Endothelial cell of umbilical vein (primary cell): ENCODE measurements around the gene TRAP1. TPM values are rescaled to one million over a fixed set of nuclear protein-coding genes. Genes with fewer than 3 reads are reported as not detected.

Source experiments
- BruUV-seq: library from RNA; stranded (reverse); fragments of 400-500 nt; replicated peaks from 2 replicates; lab custom pipeline; 2021; lab: Mats Ljungman, UMichigan
- CTCF ChIA-PET: fragments of 300-600, 350-600 bp; sonication (Branson Sonifier 250); formaldehyde crosslinking; loops from one replicate; lab custom pipeline; 2021; ENCODE audit warnings: antibody characterized with exemption, inconsistent platforms; lab: Charles Lee
- POLR2A ChIA-PET: fragments of 300-600, 350-600 bp; sonication (Branson Sonifier 250); formaldehyde crosslinking; loops from one replicate; lab custom pipeline; 2021; ENCODE audit warnings: antibody characterized with exemption, inconsistent platforms; lab: Charles Lee
- DNase-seq: peaks from one replicate; pipeline ENCODE4 v3.0.0-alpha.2; 2011; ENCODE audit warnings: low read depth, low spot score
- FAIRE-seq: peaks from 2 replicates; lab custom pipeline; 2011; peaks lifted over from hg19 to GRCh38; lab: Jason Lieb, UNC
- H2AFZ ChIP-seq: 2 replicates; pipeline ENCODE4 v1.6.0; 2012; ENCODE audit warnings: low read depth, low read length, control low read depth, inconsistent platforms
- H3K27ac ChIP-seq: 2 replicates; pipeline ENCODE4 v1.5.1; 2011; ENCODE audit warnings: low read depth, mild to moderate bottlenecking, control low read depth, low read length, moderate library complexity; ENCODE audit not compliant: insufficient read depth
- H3K27me3 ChIP-seq, 2 experiments: 2 replicates each; pipeline versions ENCODE4 v1.6.0 to v1.6.1; 2011; ENCODE audit warnings: low read length in 2 of 2, mixed read lengths in 1 of 2; ENCODE audit not compliant: control insufficient read depth in 2 of 2, insufficient read depth in 2 of 2
- H3K36me3 ChIP-seq, 2 experiments: 2 replicates in 1 of 2; 3 replicates in 1 of 2; pipeline ENCODE4 v1.5.1; 2011; ENCODE audit warnings: low read length in 2 of 2, mild to moderate bottlenecking in 1 of 2, moderate library complexity in 1 of 2; ENCODE audit not compliant: control insufficient read depth in 2 of 2, insufficient read depth in 2 of 2; ENCODE audit errors: extremely low read depth in 1 of 2
- H3K4me1 ChIP-seq: 3 replicates; pipeline ENCODE4 v1.5.1; 2011; ENCODE audit warnings: mild to moderate bottlenecking, low read length; ENCODE audit not compliant: control insufficient read depth, insufficient read depth; ENCODE audit errors: extremely low read depth
- H3K4me2 ChIP-seq: 2 replicates; pipeline ENCODE4 v1.6.1; 2011; ENCODE audit warnings: low read length, control low read depth, mixed read lengths; ENCODE audit not compliant: insufficient read depth
- H3K4me3 ChIP-seq, 3 experiments: fragments of 200-600 bp in 1 of 3; sonication (generic), shearing (Covaris generic) in 1 of 3; replicated peaks in 1 of 3; 2 replicates each; pipeline ENCODE4 v1.5.1; 2011 to 2016; ENCODE audit warnings: control low read depth in 3 of 3, low read length in 3 of 3, mild to moderate bottlenecking in 2 of 3, inconsistent platforms in 1 of 3, low read depth in 1 of 3, moderate library complexity in 1 of 3; ENCODE audit not compliant: insufficient read depth in 1 of 3
- H3K79me2 ChIP-seq: 2 replicates; pipeline ENCODE4 v1.6.0; 2012; ENCODE audit warnings: low read length, inconsistent platforms; ENCODE audit not compliant: control insufficient read depth, insufficient read depth
- H3K9ac ChIP-seq: replicated peaks from 2 replicates; pipeline ENCODE3; 2011; ENCODE audit warnings: low read length, control low read depth; ENCODE audit not compliant: insufficient read depth; ENCODE audit errors: extremely low read depth
- H3K9me1 ChIP-seq: replicated peaks from 3 replicates; pipeline ENCODE4 v1.6.0; 2011; ENCODE audit warnings: mild to moderate bottlenecking, low read length; ENCODE audit not compliant: control insufficient read depth, insufficient read depth; ENCODE audit errors: extremely low read depth
- H3K9me3 ChIP-seq: replicated peaks from 2 replicates; pipeline ENCODE4 v1.5.1; 2012; ENCODE audit warnings: low read length, inconsistent platforms; ENCODE audit not compliant: control insufficient read depth, insufficient read depth
- H4K20me1 ChIP-seq: replicated peaks from 2 replicates; pipeline ENCODE3; 2011; ENCODE audit warnings: mild to moderate bottlenecking, low read length; ENCODE audit not compliant: control insufficient read depth, insufficient read depth; ENCODE audit errors: extremely low read depth
- EZH2 ChIP-seq: IDR thresholded peaks from 2 replicates; pipeline ENCODE4 v1.6.1; 2012; ENCODE audit warnings: borderline replicate concordance, low read depth, mild to moderate bottlenecking, moderate library complexity, low read length, inconsistent platforms; ENCODE audit not compliant: severe bottlenecking
- FOS ChIP-seq: IDR thresholded peaks from 2 replicates; pipeline ENCODE4 v1.6.1; 2011; ENCODE audit warnings: mild to moderate bottlenecking, low read length, moderate library complexity, borderline replicate concordance; ENCODE audit not compliant: insufficient read depth
- GATA2 ChIP-seq: IDR thresholded peaks from 2 replicates; pipeline ENCODE4 v1.7.0; 2011; ENCODE audit warnings: low read depth, mild to moderate bottlenecking, moderate library complexity, mixed read lengths, low read length; ENCODE audit not compliant: insufficient read length, insufficient read depth
- JUN ChIP-seq: IDR thresholded peaks from 2 replicates; pipeline ENCODE4 v1.6.1; 2011; ENCODE audit warnings: borderline replicate concordance, low read depth; ENCODE audit not compliant: insufficient read length, insufficient read depth
- MYC ChIP-seq: IDR thresholded peaks from one replicate; pipeline ENCODE4 v1.6.1; 2011; ENCODE audit warnings: mild to moderate bottlenecking, low read depth, low read length
- POLR2A ChIP-seq: IDR thresholded peaks from 2 replicates; pipeline ENCODE4 v1.6.1; 2012; ENCODE audit warnings: low read depth, mild to moderate bottlenecking, control low read depth, low read length
- POLR2AphosphoS5 ChIP-seq: IDR thresholded peaks from 2 replicates; pipeline ENCODE4 v1.6.1; 2012; ENCODE audit warnings: low read depth, mild to moderate bottlenecking, control low read depth, low read length, moderate library complexity; ENCODE audit not compliant: insufficient read depth
- dilution Hi-C: fragments of 300-500 bp; cut with MboI; formaldehyde crosslinking; loops from one replicate; pipeline ENCODE4 v1.15.0; 2019; ENCODE audit warnings: low sequenced_read_pairs; ENCODE audit not compliant: extremely low pct_ligation_motif_present
- intact Hi-C: fragments of 100-400 bp; cut with micrococcal nuclease; formaldehyde crosslinking; loops from one replicate; pipeline ENCODE4 v1.10.0; 2022
- polyA plus RNA-seq, 4 experiments: library from polyadenylated mRNA; depleted of rRNA in 3 of 4; stranded (reverse) in 3 of 4; unstranded in 1 of 4; fragments of >200 nt; gene quantifications; 2 replicates each; pipeline versions ENCODE4 v1.2.1 to v1.2.3, GENCODE V29; 2011 to 2012; ENCODE audit warnings: missing spikeins in 1 of 4
- total RNA-seq: library from RNA; stranded (reverse); gene quantifications from 2 replicates; pipeline ENCODE4 v1.2.3, GENCODE V29; 2021
- TF ChIP-seq, protein P1 (sequence below), 2 donors: IDR thresholded peaks; 1 replicate in 1 of 2; 2 replicates in 1 of 2; pipeline ENCODE4 v1.5.1; 2011; ENCODE audit warnings: low read length in 2 of 2, mild to moderate bottlenecking in 2 of 2, moderate library complexity in 2 of 2, control low read depth in 1 of 2, inconsistent platforms in 1 of 2, low read depth in 1 of 2; ENCODE audit not compliant: insufficient read depth in 1 of 2; ENCODE audit errors: extremely low read depth in 1 of 2
- TF ChIP-seq, protein P2 (sequence below): IDR thresholded peaks from 2 replicates; pipeline ENCODE4 v1.6.1; 2011; ENCODE audit not compliant: insufficient read depth, insufficient read length

The TRAP1 gene
- total and polyA plus RNA-seq, 2 donors (not counting 3 experiments of a cell fraction or from before 2014, with no cell fraction given), result 95.6 to 102 TPM

DNA sequence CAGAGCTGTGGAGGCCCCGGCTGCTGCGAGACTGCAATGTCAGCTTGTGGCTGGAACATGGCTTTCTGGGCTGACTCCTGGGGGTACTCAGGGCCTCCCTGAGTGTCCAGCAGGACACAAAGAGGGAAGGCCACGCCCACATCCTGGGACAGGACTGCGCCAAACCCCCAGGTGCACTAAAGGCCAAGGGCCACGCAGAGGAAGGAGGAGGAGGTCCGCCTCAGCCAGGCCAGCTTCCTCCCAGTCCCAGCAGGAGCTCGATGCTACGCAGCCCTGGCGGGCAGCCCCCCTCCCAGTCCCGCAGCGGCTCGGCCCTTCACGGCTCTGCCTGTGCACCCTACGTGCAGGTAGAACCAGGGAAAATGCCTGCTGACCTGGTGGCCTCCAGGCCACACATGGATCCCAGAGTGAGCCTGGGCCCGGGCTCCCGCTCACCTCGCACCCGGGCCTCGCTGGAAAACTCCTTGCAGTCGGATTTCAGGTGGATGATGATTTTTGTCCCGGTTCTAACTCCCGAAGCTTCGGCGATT lies 41.7 kb downstream of the TRAP1 start:
- Histone ChIP-seq H3K4me1 (peaks cover 12% of the 10 kb centered on the region), H3K36me3 (peaks cover 5 to 20% of the 10 kb centered on the region in 2 experiments), H2AFZ (no peak overlapping the region), H3K9ac (no peak overlapping the region), H3K9me1 (no peaks in the 10 kb centered on the region), H3K9me3 (no peaks in the 10 kb centered on the region), H3K27me3 (no peaks in the 10 kb centered on the region), H4K20me1 (no peaks in the 10 kb centered on the region), H3K27ac (no peak overlapping the region), H3K4me3 (no peak overlapping the region), H3K79me2 (no peaks in the 10 kb centered on the region), H3K4me2 (no peak overlapping the region)
- TF ChIP-seq EZH2, result no peak
- TF ChIP-seq MYC, result no peak
- TF ChIP-seq POLR2A, result no peak
- TF ChIP-seq POLR2AphosphoS5, result no peak
- TF ChIP-seq JUN, result no peak
- TF ChIP-seq, protein P1, sequence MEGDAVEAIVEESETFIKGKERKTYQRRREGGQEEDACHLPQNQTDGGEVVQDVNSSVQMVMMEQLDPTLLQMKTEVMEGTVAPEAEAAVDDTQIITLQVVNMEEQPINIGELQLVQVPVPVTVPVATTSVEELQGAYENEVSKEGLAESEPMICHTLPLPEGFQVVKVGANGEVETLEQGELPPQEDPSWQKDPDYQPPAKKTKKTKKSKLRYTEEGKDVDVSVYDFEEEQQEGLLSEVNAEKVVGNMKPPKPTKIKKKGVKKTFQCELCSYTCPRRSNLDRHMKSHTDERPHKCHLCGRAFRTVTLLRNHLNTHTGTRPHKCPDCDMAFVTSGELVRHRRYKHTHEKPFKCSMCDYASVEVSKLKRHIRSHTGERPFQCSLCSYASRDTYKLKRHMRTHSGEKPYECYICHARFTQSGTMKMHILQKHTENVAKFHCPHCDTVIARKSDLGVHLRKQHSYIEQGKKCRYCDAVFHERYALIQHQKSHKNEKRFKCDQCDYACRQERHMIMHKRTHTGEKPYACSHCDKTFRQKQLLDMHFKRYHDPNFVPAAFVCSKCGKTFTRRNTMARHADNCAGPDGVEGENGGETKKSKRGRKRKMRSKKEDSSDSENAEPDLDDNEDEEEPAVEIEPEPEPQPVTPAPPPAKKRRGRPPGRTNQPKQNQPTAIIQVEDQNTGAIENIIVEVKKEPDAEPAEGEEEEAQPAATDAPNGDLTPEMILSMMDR (IDR thresholded peaks at IDR 0.05; ENCODE audit: extremely low read depth in 1 of 2, insufficient read depth in 1 of 2, low read depth in 1 of 2, low read length in 2 of 2), result no peak
- TF ChIP-seq GATA2, result no peak
- TF ChIP-seq, protein P2, sequence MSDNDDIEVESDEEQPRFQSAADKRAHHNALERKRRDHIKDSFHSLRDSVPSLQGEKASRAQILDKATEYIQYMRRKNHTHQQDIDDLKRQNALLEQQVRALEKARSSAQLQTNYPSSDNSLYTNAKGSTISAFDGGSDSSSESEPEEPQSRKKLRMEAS, result no peak
- no peak for TF ChIP-seq FOS
- DNase-seq (no peak), FAIRE-seq (no peak)
- ChIA-PET POLR2A (no interaction called here), CTCF (no interaction called here)
- no TSS peak for BruUV-seq
- intact Hi-C loops (no loop called here), dilution Hi-C loops (no loop called here)
